Ramos (cell line): ENCODE data around the gene KIF26A.

Experiments used
- in situ Hi-C: fragments of 300-500 bp; cut with MboI; formaldehyde crosslinking; loops from one replicate; pipeline ENCODE4 v1.14.3; 2022; ENCODE audit warnings: low sequenced_read_pairs; ENCODE audit not compliant: unreplicated experiment

The KIF26A gene

DNA sequence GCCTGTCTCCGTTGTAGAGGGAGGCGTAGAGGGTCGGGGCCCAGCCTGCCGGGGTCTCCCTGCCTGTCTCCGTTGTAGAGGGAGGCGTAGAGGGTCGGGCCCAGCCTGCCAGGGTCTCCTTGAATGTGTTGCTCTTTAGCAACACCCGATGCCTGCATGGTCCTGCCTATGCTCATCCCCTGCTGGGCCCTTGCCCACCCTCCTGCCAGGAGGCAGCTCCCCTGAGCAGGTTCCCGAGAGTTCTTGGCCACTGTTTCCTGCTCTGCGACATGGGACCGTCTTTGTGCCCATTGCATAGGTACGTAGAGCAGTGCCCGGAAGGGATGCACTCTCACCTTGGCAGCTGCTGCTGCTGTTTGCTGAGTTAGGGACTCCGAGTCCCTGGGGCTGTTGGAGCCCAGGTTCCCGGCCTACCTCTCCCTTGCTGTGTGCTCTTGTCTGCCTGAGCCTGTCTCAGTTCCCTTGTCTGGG lies 3.3 kb downstream of the KIF26A start:
- in situ Hi-C loops: no loop called here

GRCh38 chr14:104142136-104142945 lies 4.0 kb downstream of the KIF26A start:
- in situ Hi-C loops: no loop called here

- in situ Hi-C loops: no loop called here
These were observed 4.6 kb downstream of the KIF26A start for GRCh38 chr14:104142946-104143470.

GRCh38 chr14:104143521-104144452 lies 5.4 kb downstream of the KIF26A start:
- in situ Hi-C loops: no loop called here

DNA sequence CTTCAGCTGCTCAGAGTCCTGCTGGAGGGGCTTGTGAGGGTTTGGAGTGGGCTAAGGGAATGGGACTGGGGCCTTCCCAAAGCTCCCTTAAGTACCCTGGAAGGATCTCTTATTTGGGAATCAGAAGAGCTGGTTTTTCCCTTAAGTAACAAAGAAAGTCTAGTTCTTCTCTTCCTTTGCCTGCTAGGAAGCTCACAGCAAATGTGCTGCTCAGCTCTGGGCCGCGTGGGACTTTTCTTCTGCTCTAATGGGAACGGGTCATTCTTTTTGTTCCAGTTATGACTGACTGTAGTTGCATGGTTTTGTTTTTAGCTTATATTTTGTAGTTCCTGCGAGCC lies 6.0 kb downstream of the KIF26A start:
- in situ Hi-C loops: no loop called here

GRCh38 chr14:104144911-104145825 lies 6.8 kb downstream of the KIF26A start:
- in situ Hi-C loops: no loop called here

GRCh38 chr14:104145826-104146601 lies 7.6 kb downstream of the KIF26A start:
- in situ Hi-C loops: no loop called here

- in situ Hi-C loops: no loop called here
These were observed 8.4 kb downstream of the KIF26A start for GRCh38 chr14:104146651-104147345.

DNA sequence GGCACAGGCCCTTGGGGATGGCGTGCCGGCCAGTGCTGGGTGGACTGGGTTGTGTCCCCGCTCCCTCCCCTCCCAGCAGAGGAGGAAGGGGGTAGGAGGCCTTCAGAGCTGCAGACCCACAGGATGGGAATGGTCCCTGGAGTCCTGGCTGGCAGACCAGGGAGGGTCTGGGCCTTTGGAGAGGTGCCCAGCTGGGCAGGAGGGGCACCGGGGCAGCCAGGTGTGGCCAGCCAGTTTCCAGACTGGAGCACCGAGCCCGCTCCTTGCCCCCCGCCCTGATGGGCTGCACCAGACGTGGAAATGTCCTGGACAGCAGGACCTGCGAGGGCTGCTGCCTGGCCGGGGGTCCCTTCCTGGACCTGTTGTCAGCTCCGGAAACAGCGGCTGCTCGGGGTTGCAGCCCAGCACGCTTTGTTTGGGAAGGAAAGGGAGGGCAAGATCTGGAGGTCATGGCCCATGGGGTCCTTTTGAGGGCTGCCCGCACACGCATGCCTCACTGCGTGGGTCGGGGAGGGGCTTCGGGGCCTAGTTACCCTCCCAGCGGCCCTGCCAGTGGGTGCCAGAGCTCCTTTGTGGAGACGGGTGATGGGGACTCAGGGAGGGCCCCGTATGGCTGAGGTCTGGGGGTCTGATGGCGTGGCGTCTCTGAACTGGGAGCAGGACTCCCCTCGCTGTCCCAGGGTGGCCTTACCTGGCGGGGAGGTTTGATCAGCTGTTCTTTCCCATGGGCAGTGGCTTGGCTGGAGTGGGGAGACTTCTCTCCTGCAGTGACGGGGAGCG lies 9.1 kb downstream of the KIF26A start:
- in situ Hi-C loops: no loop called here

DNA sequence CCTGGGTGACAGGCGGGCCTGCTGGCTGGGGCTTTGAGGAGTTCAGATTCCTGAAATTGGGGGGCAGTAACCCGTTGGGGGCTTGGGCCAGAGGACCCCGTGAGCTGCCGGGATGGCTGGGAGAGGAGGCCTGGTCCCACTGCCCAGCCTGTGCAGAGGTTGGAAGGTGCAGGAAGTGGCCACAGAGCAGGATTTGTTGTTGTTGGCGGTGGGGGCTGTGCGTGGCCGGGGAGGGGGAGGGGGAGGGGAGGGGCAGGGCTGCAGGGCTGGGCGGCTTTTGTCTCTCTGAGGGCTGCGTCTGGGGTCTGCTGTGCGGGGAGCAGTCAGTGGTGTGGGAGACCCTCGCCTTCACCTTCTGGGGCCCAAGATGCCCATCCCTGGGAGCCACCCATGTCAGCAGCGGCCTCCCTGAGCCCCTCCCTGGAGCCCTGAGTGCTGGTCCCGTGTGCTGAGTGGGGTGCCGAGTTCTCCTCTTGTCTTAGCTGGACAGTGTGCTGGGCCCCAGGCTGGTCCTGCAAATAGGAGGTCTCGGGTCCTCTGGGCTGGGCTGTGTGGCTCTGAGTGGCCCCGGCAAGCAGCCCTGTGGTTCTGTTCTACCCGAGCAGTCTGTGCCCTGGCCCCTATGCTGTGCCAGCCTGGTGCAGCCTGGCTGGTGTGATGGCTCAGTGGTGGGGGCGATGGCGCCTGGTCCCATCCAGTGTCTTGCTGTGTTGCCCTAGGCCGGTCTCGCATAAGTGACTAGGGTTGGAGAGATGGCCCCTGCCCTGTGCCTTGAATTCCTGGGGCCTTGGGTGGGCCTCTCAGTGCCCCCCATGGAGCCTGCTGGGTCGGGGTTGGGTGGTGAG lies 10.3 kb downstream of the KIF26A start:
- in situ Hi-C loops: no loop called here

DNA sequence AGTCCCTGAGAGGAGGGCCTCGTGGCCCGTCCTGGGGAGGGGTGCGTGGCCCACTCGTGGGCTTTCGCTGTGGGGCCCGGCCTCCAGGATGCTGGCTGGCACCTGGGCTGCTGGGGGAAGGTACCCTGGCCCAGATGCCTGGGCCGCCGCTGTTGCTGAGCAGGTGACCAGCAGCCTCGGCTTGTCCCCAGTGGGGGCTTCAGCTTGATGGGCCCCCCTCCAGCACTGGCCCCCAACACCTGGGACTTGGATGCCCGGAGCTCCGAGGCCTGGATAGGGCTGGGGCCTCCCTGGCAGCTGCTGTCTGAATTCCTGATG lies 10.8 kb downstream of the KIF26A start:
- in situ Hi-C loops: no loop called here

DNA sequence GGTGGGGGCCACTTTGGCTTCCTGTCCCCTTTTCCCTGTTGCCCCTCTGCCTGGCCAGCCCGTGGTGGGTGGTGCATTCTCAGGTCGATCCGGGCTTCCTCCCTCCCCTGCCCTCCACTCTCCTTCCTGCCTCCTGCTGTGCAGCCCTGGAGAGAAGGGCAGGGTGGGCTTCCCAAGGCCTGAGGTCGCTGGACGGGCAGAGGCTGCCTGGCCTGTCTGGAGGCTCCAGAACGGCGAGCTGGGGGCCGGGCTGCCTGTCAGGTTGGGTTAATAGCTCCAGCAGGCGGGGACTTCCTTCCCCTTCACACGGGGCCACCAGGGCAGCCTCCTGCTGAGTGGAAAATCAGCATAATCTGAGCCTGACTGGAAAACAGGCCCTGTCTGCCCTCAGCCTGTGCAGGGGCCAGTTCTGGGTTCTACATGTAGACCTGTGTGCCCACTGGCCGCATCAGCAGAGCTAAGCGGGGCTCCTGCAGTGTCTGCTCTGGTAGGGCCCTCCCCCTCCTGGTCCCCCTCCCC lies 11.3 kb downstream of the KIF26A start:
- in situ Hi-C loops: no loop called here

DNA sequence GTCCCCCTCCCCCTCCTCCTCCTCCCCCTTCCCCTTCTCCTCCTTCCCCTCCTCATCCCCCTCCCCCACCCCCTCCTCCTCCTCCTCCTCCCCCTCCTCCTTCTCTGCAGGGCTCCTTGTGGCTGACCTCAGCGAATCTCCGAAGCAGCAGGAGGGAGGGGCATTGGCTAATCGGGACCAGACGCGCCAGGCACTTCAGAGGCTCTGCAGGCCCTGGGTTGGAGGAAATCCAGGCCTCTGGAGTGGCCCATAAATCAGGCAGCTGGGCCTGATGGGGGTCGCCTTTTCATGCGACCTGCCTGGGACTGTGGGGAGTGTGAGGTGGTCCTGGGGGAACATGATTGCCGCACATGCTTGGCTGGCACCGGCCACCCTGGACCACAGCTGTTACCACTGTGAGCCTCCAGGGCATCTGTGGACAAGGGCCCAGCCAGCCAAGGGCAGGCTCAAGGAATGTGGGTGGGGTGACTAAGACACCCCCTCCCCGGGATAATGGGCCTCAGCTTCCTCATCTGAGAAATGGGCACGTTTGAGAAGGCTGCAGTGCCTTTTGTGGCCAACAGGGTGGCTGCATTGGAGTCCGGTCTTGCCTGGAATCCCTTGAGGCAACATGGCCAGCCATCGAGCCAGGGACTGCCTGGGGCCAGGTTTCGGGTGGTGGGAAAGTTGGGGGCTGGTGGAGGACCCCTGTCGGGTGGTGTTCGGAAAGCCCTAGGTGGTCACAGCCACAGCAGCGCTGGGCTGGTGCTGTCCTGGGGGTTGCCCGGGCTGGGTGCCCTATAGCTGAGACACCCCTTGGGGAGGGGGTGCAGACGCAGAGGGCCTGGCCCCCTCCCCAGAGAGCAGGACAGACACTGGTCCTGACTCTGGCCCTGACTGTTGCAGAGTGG lies 12.0 kb downstream of the KIF26A start:
- in situ Hi-C loops: no loop called here

DNA sequence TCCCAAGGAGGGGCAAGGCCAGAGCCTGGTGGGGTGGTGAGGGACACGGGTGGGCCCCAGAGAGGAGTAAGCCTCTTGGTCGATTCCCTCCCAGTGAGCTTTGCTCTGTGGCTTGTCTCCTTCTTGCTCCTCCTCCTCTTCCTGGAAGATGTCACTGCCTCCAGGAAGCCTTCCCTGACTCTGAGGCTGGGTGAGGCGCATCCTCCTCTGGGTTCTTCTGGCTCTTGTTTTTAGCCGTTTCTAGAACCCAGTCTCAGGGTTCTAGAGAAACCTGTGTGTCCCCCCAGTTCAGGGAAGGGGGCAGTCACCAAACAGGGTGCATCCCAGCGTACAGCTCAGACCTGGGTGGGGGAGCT lies 12.6 kb downstream of the KIF26A start:
- in situ Hi-C loops: no loop called here

GRCh38 chr14:104151566-104152245 lies 13.3 kb downstream of the KIF26A start:
- in situ Hi-C loops: no loop called here

DNA sequence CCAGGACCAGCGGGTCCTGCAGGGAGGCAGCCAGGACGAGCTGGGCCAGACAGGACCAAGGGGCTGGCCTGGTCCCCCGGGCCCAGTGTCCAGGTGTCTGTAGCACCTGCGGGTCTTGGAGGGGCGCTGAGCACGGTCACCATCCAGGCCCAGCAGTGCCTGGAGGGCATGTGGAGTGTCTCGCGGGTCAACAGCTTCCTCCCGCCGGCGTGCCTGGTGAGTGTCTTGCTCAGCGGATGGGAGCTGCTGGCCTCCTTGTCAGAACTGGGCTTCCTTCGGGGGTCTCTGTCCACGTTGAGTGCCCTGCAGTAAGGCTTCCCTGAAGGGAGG lies 13.8 kb downstream of the KIF26A start:
- in situ Hi-C loops: no loop called here
